ENCODE measurements around the gene RHEBL1. TPM values are rescaled to one million over a fixed set of nuclear protein-coding genes. Genes with fewer than 3 reads are reported as not detected.

The RHEBL1 gene
- total and polyA plus RNA-seq, 2 of the 8 experiments (the other 6 are each of a cell fraction or from before 2014, with no cell fraction given) = 7.5 to 9.4 TPM

DNA sequence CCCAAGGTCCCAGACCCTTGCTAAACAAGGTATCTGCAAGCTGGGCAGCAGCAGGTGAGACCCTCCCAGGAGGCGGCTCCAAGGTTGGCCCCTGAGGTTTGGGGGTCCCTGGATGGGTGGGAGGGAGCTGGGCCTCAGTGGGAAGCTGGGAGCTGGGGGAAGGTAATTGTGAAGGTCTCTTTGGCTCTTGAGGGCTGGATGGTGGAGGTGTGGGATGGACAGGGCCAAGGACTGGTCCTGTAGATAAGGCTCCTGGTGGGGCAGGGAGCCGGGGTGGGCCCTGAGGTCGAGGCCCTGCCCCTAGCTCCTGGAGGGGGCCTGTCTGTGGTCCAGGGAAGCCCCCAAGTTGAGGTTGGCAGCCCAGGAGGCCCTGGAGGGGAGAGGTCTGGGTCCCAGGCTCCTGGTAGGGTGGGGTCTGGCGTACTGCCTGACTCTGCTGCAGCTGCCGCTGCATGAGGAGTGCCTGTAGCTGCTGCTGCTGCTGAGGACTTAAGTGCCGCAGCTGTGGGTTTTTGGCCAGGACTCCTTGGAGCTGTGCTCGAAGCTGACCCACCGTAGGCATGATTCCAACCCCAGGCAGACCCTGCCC, 38.1 kb downstream of the RHEBL1 start:
- Histone ChIP-seq H3K56ac (replicated peaks; ENCODE audit: insufficient read length, low read depth, low read length) (no peak overlapping the region), H3K79me2 (ENCODE audit: control insufficient read depth in 1 of 2, insufficient read depth in 2 of 2, low read length in 2 of 2) (no peaks in the 10 kb centered on the region), H3K23me2 (ENCODE audit: low read depth, low read length) (no peaks in the 10 kb centered on the region), H2AK5ac (ENCODE audit: low read depth, low read length) (no peak overlapping the region), H4K20me1 (replicated peaks in 1 of 2; ENCODE audit: control insufficient read depth in 1 of 2, insufficient read depth in 2 of 2, low read length in 2 of 2) (peaks cover 6% of the 10 kb centered on the region in 2 experiments), H3K4me2 (ENCODE audit: insufficient read depth in 1 of 2, low read depth in 2 of 2, low read length in 2 of 2) (no peak overlapping the region), H3K9ac (replicated peaks in 1 of 4; ENCODE audit: extremely low read depth in 1 of 4, low read depth in 3 of 4, low read length in 3 of 4) (no peak overlapping the region), H3K4ac (replicated peaks; ENCODE audit: insufficient read length, low read depth, low read length) (no peak overlapping the region), H3K27me3 (replicated peaks in 1 of 4; ENCODE audit: control insufficient read depth in 3 of 4, extremely low read depth in 1 of 4, insufficient read depth in 3 of 4, low read length in 3 of 4) (no peaks in the 10 kb centered on the region), H4K91ac (replicated peaks; ENCODE audit: insufficient read length, low read length) (no peak overlapping the region), H3K18ac (ENCODE audit: extremely low read depth, low read length) (no peak overlapping the region), H3K4me3 (ENCODE audit: extremely low read depth in 1 of 4, insufficient read depth in 2 of 4, low read depth in 3 of 4, low read length in 4 of 4) (no peak overlapping the region), H2BK120ac (replicated peaks; ENCODE audit: low read depth, low read length) (no peak overlapping the region), H3K4me1 (replicated peaks in 1 of 4; ENCODE audit: control insufficient read depth in 3 of 4, insufficient read depth in 4 of 4, low read length in 3 of 4) (no peaks in the 10 kb centered on the region), H3K27ac (ENCODE audit: low read depth, low read length) (no peak overlapping the region), H3K14ac (ENCODE audit: insufficient read length) (no peak overlapping the region), H2AFZ (ENCODE audit: low read length) (no peak overlapping the region), H3K23ac (ENCODE audit: insufficient read length) (no peak overlapping the region), H2BK15ac (ENCODE audit: low read length) (no peak overlapping the region), H3K9me3 (ENCODE audit: insufficient read depth in 2 of 2, low read depth in 1 of 2, low read length in 1 of 2) (no peaks in the 10 kb centered on the region), H3K79me1 (ENCODE audit: low read depth, low read length) (no peaks in the 10 kb centered on the region; the same call in 1 of the 2 replicates), H4K5ac (ENCODE audit: insufficient read length, low read depth, low read length) (no peak overlapping the region), H2BK12ac (ENCODE audit: low read depth, low read length) (no peak overlapping the region), H4K8ac (ENCODE audit: extremely low read depth, insufficient read depth, low read length) (peak overlapping the region; percentile 77), H3K36me3 (ENCODE audit: control insufficient read depth in 2 of 4, insufficient read depth in 4 of 4, low read length in 3 of 4) (peaks cover 38 to 72% (median 66%) of the 10 kb centered on the region in 4 experiments), H2BK5ac (ENCODE audit: low read depth, low read length) (no peak overlapping the region), H2BK20ac (ENCODE audit: low read length) (no peak overlapping the region)
- ChIA-PET POLR2A (ENCODE audit: partially characterized antibody) (interaction anchor here (0.6 to 22.2 kb wide), 8 partner anchors 2 to 1227 kb away, joined by 3 to 339 read pairs (median 4); partner anchors contain the start of gene KMT2D), CTCF (ENCODE audit: partially characterized antibody) (interaction anchor here (0.6 to 12.2 kb wide), 4 partner anchors 9 to 648 kb away, joined by 3 to 126 read pairs (median 28); no protein-coding TSS in a partner anchor)
- TF ChIP-seq, protein P1, sequence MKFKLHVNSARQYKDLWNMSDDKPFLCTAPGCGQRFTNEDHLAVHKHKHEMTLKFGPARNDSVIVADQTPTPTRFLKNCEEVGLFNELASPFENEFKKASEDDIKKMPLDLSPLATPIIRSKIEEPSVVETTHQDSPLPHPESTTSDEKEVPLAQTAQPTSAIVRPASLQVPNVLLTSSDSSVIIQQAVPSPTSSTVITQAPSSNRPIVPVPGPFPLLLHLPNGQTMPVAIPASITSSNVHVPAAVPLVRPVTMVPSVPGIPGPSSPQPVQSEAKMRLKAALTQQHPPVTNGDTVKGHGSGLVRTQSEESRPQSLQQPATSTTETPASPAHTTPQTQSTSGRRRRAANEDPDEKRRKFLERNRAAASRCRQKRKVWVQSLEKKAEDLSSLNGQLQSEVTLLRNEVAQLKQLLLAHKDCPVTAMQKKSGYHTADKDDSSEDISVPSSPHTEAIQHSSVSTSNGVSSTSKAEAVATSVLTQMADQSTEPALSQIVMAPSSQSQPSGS (IDR thresholded peaks at IDR 0.05; ENCODE audit: low read length) = no peak
- TF ChIP-seq CBX5 (IDR thresholded peaks at IDR 0.05; ENCODE audit: low read depth, low read length) (no peak), KDM4A (IDR thresholded peaks at IDR 0.05; ENCODE audit: low read depth, low read length, severe bottlenecking) (no peak), CEBPB (IDR thresholded peaks at IDR 0.05; ENCODE audit: low read depth, low read length) (no peak), POLR2A (IDR thresholded peaks at IDR 0.05; ENCODE audit: control extremely low read depth in 1 of 2, low read depth in 2 of 2, low read length in 2 of 2) (no peak)
- FAIRE-seq (no peak), DNase-seq (ENCODE audit: low read depth in 1 of 2, low spot score in 2 of 2) (no peak)
- WGBS, 2 experiments (ENCODE audit: extremely low coverage in 1 of 2, insufficient coverage in 1 of 2, insufficient read length in 1 of 2, insufficient replicate concordance in 2 of 2, low coverage in 1 of 2, low lambda C conversion rate in 2 of 2, missing lambda C conversion rate in 1 of 2) = 93% methylated on average over 8 of the region's 8 CpGs; no CpG with 5 or more reads in 1 of the 2 experiments

All from H1 (cell line).